HepG2 (cell line): ENCODE measurements around the gene CDH8. TPM values are rescaled to one million over a fixed set of nuclear protein-coding genes. Genes with fewer than 3 reads are reported as not detected.

Experiments
- ATAC-seq: fragments of 200-7000 bp; cut with Tn5 transposase; 3 replicates; pipeline ENCODE4 v1.9.1; 2020; ENCODE audit warnings: mild to moderate bottlenecking, moderate library complexity
- BruUV-seq: library from RNA; stranded (reverse); fragments of 400-500 nt; replicated peaks from 2 replicates; lab custom pipeline; 2021; lab: Mats Ljungman, UMichigan
- CTCF ChIA-PET: fragments of 300-600 bp; formaldehyde crosslinking; extraction: SDS; loops from one replicate; lab custom pipeline; 2021; ENCODE audit warnings: low total read pairs, inconsistent platforms, low intra/inter-chr PET ratio; lab: Yijun Ruan, JAX
- POLR2A ChIA-PET: fragments of 350-600 bp; sonication (Branson Sonifier 250); formaldehyde crosslinking; loops from one replicate; lab custom pipeline; 2020; ENCODE audit warnings: antibody characterized with exemption, inconsistent platforms; lab: Yijun Ruan, JAX
- DNase-seq: peaks from one replicate; pipeline ENCODE4 v3.0.0-alpha.2; 2015; ENCODE audit warnings: low spot score
- FAIRE-seq: peaks from 3 replicates; lab custom pipeline; 2011; peaks lifted over from hg19 to GRCh38; lab: Jason Lieb, UNC
- H2AFZ ChIP-seq: one replicate; pipeline ENCODE4 v1.6.1; 2011; ENCODE audit warnings: low read length, inconsistent platforms
- H3K27ac ChIP-seq: fragments of 300-600 bp; 3 replicates; pipeline ENCODE4 v1.8.0; 2011; ENCODE audit warnings: mixed run types, mild to moderate bottlenecking, mixed read lengths, low read length, inconsistent platforms; ENCODE audit not compliant: insufficient read depth; ENCODE audit errors: extremely low read length
- H3K27me3 ChIP-seq, 2 experiments: fragments of 200-600 bp in 1 of 2; 2 replicates in 1 of 2; 3 replicates in 1 of 2; pipeline versions ENCODE4 v1.6.0 to v1.8.0; 2011; ENCODE audit warnings: low read length in 2 of 2, mild to moderate bottlenecking in 2 of 2, moderate library complexity in 2 of 2, inconsistent platforms in 1 of 2; ENCODE audit not compliant: insufficient read depth in 2 of 2, control insufficient read depth in 1 of 2
- H3K36me3 ChIP-seq, 2 experiments: fragments of 200-600 bp in 1 of 2; replicated peaks in 1 of 2; 2 replicates in 1 of 2; 3 replicates in 1 of 2; pipeline versions ENCODE4 v1.5.1 to v1.8.0; 2011; ENCODE audit warnings: low read length in 2 of 2, inconsistent platforms in 1 of 2; ENCODE audit not compliant: insufficient read depth in 2 of 2, control insufficient read depth in 1 of 2
- H3K4me1 ChIP-seq: 2 replicates; pipeline ENCODE4 v1.5.1; 2012; ENCODE audit warnings: low read length, inconsistent platforms; ENCODE audit not compliant: insufficient read depth
- H3K4me2 ChIP-seq: 2 replicates; pipeline ENCODE4 v1.6.0; 2011; ENCODE audit warnings: low read depth, low read length, inconsistent platforms
- H3K4me3 ChIP-seq, 3 experiments: fragments of 200-600 bp in 1 of 3; sonication (generic), shearing (Covaris generic) in 1 of 3; replicated peaks in 1 of 3; 2 replicates each; pipeline ENCODE4 v1.5.1; 2011 to 2016; ENCODE audit warnings: low read length in 3 of 3, inconsistent platforms in 2 of 3, low read depth in 2 of 3, mild to moderate bottlenecking in 2 of 3, control low read depth in 1 of 3, mixed read lengths in 1 of 3; ENCODE audit not compliant: insufficient read depth in 1 of 3
- H3K79me2 ChIP-seq: one replicate; pipeline ENCODE4 v1.6.1; 2011; ENCODE audit warnings: low read length, inconsistent platforms; ENCODE audit not compliant: insufficient read depth
- H3K9ac ChIP-seq: 2 replicates; pipeline ENCODE4 v1.6.0; 2011; ENCODE audit warnings: mild to moderate bottlenecking, low read depth, low read length, inconsistent platforms; ENCODE audit not compliant: insufficient read depth
- H3K9me3 ChIP-seq: 2 replicates; pipeline ENCODE4 v1.5.1; 2012; ENCODE audit warnings: mild to moderate bottlenecking, low read length
- H4K20me1 ChIP-seq: 2 replicates; pipeline ENCODE4 v1.6.0; 2011; ENCODE audit warnings: inconsistent platforms, mild to moderate bottlenecking, low read length, moderate library complexity; ENCODE audit not compliant: insufficient read depth
- ATF1 ChIP-seq: IDR thresholded peaks from 2 replicates; pipeline ENCODE4 v1.6.1; 2016; ENCODE audit warnings: mild to moderate bottlenecking, control low read depth
- ATRX ChIP-seq: sonication (generic); formaldehyde crosslinking; IDR thresholded peaks from 2 replicates; pipeline ENCODE4 v1.4.0; 2020; ENCODE audit warnings: missing genetic modification reagents, borderline replicate concordance
- HNRNPH1 ChIP-seq: fragments of 200-400 bp; formaldehyde crosslinking; optimal IDR thresholded peaks from 2 replicates; pipeline ENCODE3; 2017; ENCODE audit warnings: mild to moderate bottlenecking, low read depth, low read length
- NKX3-1 ChIP-seq: sonication (generic); formaldehyde crosslinking; IDR thresholded peaks from 2 replicates; pipeline ENCODE4 v1.5.0; 2020; ENCODE audit warnings: missing genetic modification reagents
- ZNF10 ChIP-seq: sonication (generic); formaldehyde crosslinking; IDR thresholded peaks from 2 replicates; pipeline ENCODE4 v1.4.0; 2020; ENCODE audit warnings: mild to moderate bottlenecking, low read depth, missing genetic modification reagents, borderline replicate concordance
- ZNF557 ChIP-seq: sonication (generic); formaldehyde crosslinking; IDR thresholded peaks from 2 replicates; pipeline ENCODE4 v1.4.0; 2020; ENCODE audit warnings: missing genetic modification reagents
- WGBS: methylation state at CpG from one replicate; pipeline ENCODE4 v1.1.6; 2017; ENCODE audit warnings: low lambda C conversion rate; 5-methylcytosine and 5-hydroxymethylcytosine counted together
- in situ Hi-C: cut with HindIII; loops from 2 replicates; pipeline ENCODE4 v1.10.0; 2017; ENCODE audit warnings: low pct_unique_long_range_greater_than_20kb; ENCODE audit not compliant: extremely low pct_ligation_motif_present
- intact Hi-C: fragments of 100-400 bp; cut with micrococcal nuclease; formaldehyde crosslinking; loops from one replicate; pipeline ENCODE4 v1.10.0; 2022; ENCODE audit not compliant: unreplicated experiment
- polyA plus RNA-seq, 8 experiments: library from polyadenylated mRNA; depleted of rRNA in 3 of 8; stranded (reverse) in 7 of 8; unstranded in 1 of 8; fragments of >200 nt; fragmentation: Illumina TruSeq in 4 of 8; extraction: Trizol in 4 of 8; gene quantifications; 2 replicates each; pipeline versions ENCODE4 v1.2.1 to v1.2.3, GENCODE V29; 2011 to 2016; ENCODE audit warnings: low read depth in 4 of 8, missing spikeins in 1 of 8, mixed read lengths in 1 of 8; ENCODE audit not compliant: insufficient read depth in 1 of 8
- total RNA-seq, 5 experiments: library from RNA; depleted of rRNA; stranded (reverse); fragments of >200 nt; fragmentation: Illumina TruSeq; extraction: Trizol; gene quantifications; 2 replicates each; pipeline ENCODE4 v1.2.3, GENCODE V29; 2016; ENCODE audit warnings: low read depth in 1 of 5
- TF ChIP-seq, protein P1 (sequence below): sonication (generic); formaldehyde crosslinking; IDR thresholded peaks from 2 replicates; pipeline ENCODE4 v1.4.0; 2020; ENCODE audit warnings: missing genetic modification reagents, borderline replicate concordance
- TF ChIP-seq, protein P2 (sequence below): sonication (generic); formaldehyde crosslinking; IDR thresholded peaks from 2 replicates; pipeline ENCODE4 v1.5.1; 2020; ENCODE audit warnings: missing genetic modification reagents, mild to moderate bottlenecking, borderline replicate concordance

Gene CDH8
- total and polyA plus RNA-seq, 2 of the 13 experiments (the other 11 are each of a cell fraction or from before 2014, with no cell fraction given), result not detected

GRCh38 chr16:61654962-61655361 is 381.3 kb downstream of the CDH8 start:
- POLR2A ChIA-PET, result no interaction called here
- 16% methylated on average over 4 of the region's 4 CpGs for WGBS

DNA sequence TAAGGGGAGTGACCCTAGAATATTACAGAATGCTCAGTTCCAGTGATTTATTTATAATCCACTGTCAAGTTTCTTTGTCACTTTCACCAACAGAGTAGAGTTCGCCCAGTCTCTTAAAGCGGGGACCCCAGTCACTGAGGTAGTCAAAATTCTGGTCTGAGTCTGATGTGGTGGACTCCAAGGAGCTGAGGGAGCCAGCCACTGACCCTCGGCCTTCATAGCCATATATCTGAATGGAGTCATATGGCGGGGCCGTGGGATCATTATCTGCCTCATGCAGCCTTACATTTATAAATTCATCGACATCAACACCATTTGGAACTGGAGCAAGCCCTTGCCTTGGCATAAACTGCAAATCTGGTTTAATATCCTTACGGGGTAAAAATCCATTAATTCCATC is 382.7 kb downstream of the CDH8 start:
- no peak overlapping the region for H3K4me3 ChIP-seq
- no peak for FAIRE-seq
- no peak for TF ChIP-seq NKX3-1 (CRISPR knock-in tag)
- TF ChIP-seq, protein P1, sequence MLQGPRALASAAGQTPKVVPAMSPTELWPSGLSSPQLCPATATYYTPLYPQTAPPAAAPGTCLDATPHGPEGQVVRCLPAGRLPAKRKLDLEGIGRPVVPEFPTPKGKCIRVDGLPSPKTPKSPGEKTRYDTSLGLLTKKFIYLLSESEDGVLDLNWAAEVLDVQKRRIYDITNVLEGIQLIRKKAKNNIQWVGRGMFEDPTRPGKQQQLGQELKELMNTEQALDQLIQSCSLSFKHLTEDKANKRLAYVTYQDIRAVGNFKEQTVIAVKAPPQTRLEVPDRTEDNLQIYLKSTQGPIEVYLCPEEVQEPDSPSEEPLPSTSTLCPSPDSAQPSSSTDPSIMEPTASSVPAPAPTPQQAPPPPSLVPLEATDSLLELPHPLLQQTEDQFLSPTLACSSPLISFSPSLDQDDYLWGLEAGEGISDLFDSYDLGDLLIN (CRISPR knock-in tag), result no peak
- TF ChIP-seq HNRNPH1, result no peak
- no peaks in the 10 kb centered on the region for H3K36me3 ChIP-seq
- DNase-seq, result no peak
- POLR2A ChIA-PET, result no interaction called here
- CTCF ChIA-PET, result no interaction called here
- 4% methylated on average over 7 of the region's 7 CpGs for WGBS
- no peak overlapping the region for H3K9ac ChIP-seq
- ATAC-seq, result no peak
- H3K27me3 ChIP-seq, result no peaks in the 10 kb centered on the region
- no peak overlapping the region for H3K4me2 ChIP-seq
- no peaks in the 10 kb centered on the region for H3K79me2 ChIP-seq
- H3K4me1 ChIP-seq, result no peaks in the 10 kb centered on the region
- intact Hi-C loops (no loop called here), in situ Hi-C loops (no loop called here)
- H2AFZ ChIP-seq, result no peak overlapping the region
- peaks cover 11% of the 10 kb centered on the region; the same call in 1 of the 2 replicates for H3K9me3 ChIP-seq
- H4K20me1 ChIP-seq, result no peaks in the 10 kb centered on the region
- no peak overlapping the region for H3K27ac ChIP-seq
- BruUV-seq, result no TSS peak

More at GRCh38 chr16:61654962-61655361, 381.3 kb downstream of the CDH8 start:
- Histone ChIP-seq H2AFZ (no peak overlapping the region), H3K36me3 (no peaks in the 10 kb centered on the region), H3K27me3 (no peaks in the 10 kb centered on the region), H3K4me3 (no peak overlapping the region), H3K27ac (no peak overlapping the region), H3K4me1 (no peaks in the 10 kb centered on the region), H3K9me3 (peaks cover 17% of the 10 kb centered on the region), H4K20me1 (no peaks in the 10 kb centered on the region), H3K9ac (no peak overlapping the region), H3K79me2 (no peaks in the 10 kb centered on the region), H3K4me2 (no peak overlapping the region)
- BruUV-seq, result no TSS peak
- intact Hi-C loops, result no loop called here
- CTCF ChIA-PET, result no interaction called here
- ATAC-seq, result no peak
- in situ Hi-C loops, result no loop called here
- DNase-seq, result no peak
- no peak for FAIRE-seq
- TF ChIP-seq, protein P2, sequence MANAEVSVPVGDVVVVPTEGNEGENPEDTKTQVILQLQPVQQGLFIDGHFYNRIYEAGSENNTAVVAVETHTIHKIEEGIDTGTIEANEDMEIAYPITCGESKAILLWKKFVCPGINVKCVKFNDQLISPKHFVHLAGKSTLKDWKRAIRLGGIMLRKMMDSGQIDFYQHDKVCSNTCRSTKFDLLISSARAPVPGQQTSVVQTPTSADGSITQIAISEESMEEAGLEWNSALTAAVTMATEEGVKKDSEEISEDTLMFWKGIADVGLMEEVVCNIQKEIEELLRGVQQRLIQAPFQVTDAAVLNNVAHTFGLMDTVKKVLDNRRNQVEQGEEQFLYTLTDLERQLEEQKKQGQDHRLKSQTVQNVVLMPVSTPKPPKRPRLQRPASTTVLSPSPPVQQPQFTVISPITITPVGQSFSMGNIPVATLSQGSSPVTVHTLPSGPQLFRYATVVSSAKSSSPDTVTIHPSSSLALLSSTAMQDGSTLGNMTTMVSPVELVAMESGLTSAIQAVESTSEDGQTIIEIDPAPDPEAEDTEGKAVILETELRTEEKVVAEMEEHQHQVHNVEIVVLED (CRISPR knock-in tag), result no peak
- no peak for TF ChIP-seq ZNF557 (CRISPR knock-in tag)
- no peak for TF ChIP-seq ATF1 (CRISPR knock-in tag)
- no peak for TF ChIP-seq ATRX
- TF ChIP-seq ZNF10, result no peak
